Gastroesophageal sphincter (tissue), 4 donors: ENCODE data around the gene CPA2. TPM values are rescaled to one million over a fixed set of nuclear protein-coding genes. Genes with fewer than 3 reads are reported as not detected.

Source experiments
- ATAC-seq: fragments of 150-250 bp; one replicate; pipeline ENCODE4 v1.9.1; 2016; ENCODE audit warnings: mild to moderate bottlenecking, moderate library complexity
- H3K27ac ChIP-seq, 4 donors: fragments of 200-600 bp; sonication (generic) in 3 of 4; 1 replicate in 3 of 4; 2 replicates in 1 of 4; pipeline ENCODE4 v1.5.1; 2016 to 2019
- H3K27me3 ChIP-seq: fragments of 200-600 bp; sonication (generic); one replicate; pipeline ENCODE4 v1.5.1; 2019
- H3K36me3 ChIP-seq, 2 donors: fragments of 200-600 bp; sonication (generic); one replicate each; pipeline ENCODE4 v1.5.1; 2019; ENCODE audit warnings: control low read depth in 1 of 2
- H3K4me1 ChIP-seq, 3 donors: fragments of 200-600 bp; sonication (generic); 1 replicate in 2 of 3; 2 replicates in 1 of 3; pipeline ENCODE4 v1.5.1; 2016 to 2019; ENCODE audit warnings: control low read depth in 2 of 3
- H3K4me3 ChIP-seq, 2 donors: fragments of 200-600 bp; sonication (generic); one replicate each; pipeline ENCODE4 v1.5.1; 2019; ENCODE audit warnings: mild to moderate bottlenecking in 1 of 2, moderate library complexity in 1 of 2
- H3K9me3 ChIP-seq, 3 donors: fragments of 200-600 bp; sonication (generic); one replicate each; pipeline ENCODE4 v1.5.1; 2017 to 2019; ENCODE audit warnings: control low read depth in 2 of 3
- EP300 ChIP-seq: sonication (generic); formaldehyde crosslinking; IDR thresholded peaks from one replicate; pipeline ENCODE4 v1.6.1; 2017; ENCODE audit warnings: antibody characterized with exemption, mild to moderate bottlenecking
- POLR2A ChIP-seq, 2 donors: fragments of 450-650 bp; IDR thresholded peaks; one replicate each; pipeline ENCODE4 v1.6.1; 2017; ENCODE audit warnings: antibody characterized with exemption in 2 of 2, mild to moderate bottlenecking in 2 of 2, moderate library complexity in 1 of 2
- POLR2AphosphoS5 ChIP-seq: sonication (generic); formaldehyde crosslinking; IDR thresholded peaks from one replicate; pipeline ENCODE4 v1.6.1; 2017; ENCODE audit warnings: antibody characterized with exemption
- WGBS, 2 donors: methylation state at CpG; one replicate each; pipeline ENCODE4 v1.1.5; 2018; ENCODE audit warnings: low coverage in 1 of 2; 5-methylcytosine and 5-hydroxymethylcytosine counted together
- total RNA-seq, 4 donors: library from RNA; depleted of rRNA; stranded (reverse); fragments of >200 nt; gene quantifications; one replicate each; pipeline ENCODE4 v1.1.0, GENCODE V29; 2016
- TF ChIP-seq, protein P1 (sequence below), 4 experiments: fragments of 200-600 bp in 2 of 4; fragments of 450-650 bp in 2 of 4; sonication (generic) in 1 of 4; IDR thresholded peaks; one replicate each; pipeline ENCODE4 v1.5.1; 2017 to 2019; ENCODE audit warnings: antibody characterized with exemption in 4 of 4, mild to moderate bottlenecking in 2 of 4, moderate library complexity in 2 of 4

Gene CPA2
- total RNA-seq, 4 donors from 2014 or later = not detected

DNA sequence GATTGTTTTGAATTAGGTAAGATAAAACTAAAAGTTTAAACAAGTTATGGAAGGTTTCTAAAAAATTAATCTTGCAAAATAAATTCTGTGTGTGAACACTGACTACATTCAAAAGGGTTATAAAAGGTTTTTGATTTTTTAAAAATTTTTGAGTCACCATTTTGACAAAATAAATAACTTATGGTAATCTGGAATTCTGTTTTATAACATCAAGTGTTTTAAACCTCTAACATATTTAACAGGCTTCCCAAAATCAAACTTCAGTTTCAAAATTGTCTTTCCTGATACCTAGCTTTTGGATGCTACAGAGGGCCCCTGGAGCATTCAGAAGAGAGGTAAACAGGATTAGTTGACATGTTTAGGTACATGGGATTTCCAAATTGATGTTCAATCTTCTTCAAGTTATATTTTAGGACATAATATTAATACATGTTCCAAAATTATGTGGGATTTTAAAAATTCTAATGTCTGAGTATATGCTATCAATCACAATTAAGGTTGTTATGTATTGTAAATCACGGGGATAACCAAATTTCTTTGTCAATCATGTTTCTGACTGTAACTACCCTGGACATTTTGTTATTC, 8.1 kb upstream of the CPA2 start:
- Histone ChIP-seq H3K27me3 (no peaks in the 10 kb centered on the region), H3K9me3 (peaks cover 0 to 19% (median 0%) of the 10 kb centered on the region in 3 donors), H3K4me3 (no peak overlapping the region), H3K27ac (no peak overlapping the region), H3K4me1 (no peaks in the 10 kb centered on the region), H3K36me3 (no peaks in the 10 kb centered on the region)
- WGBS, 2 donors = 75 to 77% methylated on average over 1 of the region's 1 CpG
- TF ChIP-seq POLR2AphosphoS5 (no peak), EP300 (no peak), POLR2A (IDR thresholded peaks at IDR 0.05) (no peak)
- TF ChIP-seq, protein P1, sequence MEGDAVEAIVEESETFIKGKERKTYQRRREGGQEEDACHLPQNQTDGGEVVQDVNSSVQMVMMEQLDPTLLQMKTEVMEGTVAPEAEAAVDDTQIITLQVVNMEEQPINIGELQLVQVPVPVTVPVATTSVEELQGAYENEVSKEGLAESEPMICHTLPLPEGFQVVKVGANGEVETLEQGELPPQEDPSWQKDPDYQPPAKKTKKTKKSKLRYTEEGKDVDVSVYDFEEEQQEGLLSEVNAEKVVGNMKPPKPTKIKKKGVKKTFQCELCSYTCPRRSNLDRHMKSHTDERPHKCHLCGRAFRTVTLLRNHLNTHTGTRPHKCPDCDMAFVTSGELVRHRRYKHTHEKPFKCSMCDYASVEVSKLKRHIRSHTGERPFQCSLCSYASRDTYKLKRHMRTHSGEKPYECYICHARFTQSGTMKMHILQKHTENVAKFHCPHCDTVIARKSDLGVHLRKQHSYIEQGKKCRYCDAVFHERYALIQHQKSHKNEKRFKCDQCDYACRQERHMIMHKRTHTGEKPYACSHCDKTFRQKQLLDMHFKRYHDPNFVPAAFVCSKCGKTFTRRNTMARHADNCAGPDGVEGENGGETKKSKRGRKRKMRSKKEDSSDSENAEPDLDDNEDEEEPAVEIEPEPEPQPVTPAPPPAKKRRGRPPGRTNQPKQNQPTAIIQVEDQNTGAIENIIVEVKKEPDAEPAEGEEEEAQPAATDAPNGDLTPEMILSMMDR (IDR thresholded peaks at IDR 0.05) = no peak
- no peak for ATAC-seq

DNA sequence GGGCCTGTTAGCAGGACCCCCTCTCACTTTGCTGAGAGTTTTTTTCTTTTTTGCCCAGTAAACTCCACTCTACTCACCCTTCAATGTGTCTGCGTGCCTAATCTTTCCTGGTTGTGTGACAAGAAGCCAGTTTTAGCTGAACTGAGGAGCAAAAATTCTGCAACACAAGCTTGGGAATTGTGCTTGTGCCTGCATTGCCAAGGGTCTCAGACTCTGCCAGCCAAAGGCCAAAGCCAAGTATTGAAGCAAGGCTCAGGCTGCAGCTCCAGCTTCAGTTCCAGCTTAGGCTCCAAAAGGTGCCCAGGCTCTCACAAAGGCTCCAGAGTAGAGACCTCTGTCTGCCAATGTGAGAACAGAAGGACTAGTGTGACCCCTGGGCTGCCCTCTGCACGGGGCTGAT, 4.2 kb upstream of the CPA2 start:
- TF ChIP-seq, protein P1 (IDR thresholded peaks at IDR 0.05) = no peak
- TF ChIP-seq EP300 = no peak
- TF ChIP-seq POLR2A (IDR thresholded peaks at IDR 0.05) = no peak
- no peak for TF ChIP-seq POLR2AphosphoS5
- Histone ChIP-seq H3K27me3 (no peaks in the 10 kb centered on the region), H3K4me1 (no peaks in the 10 kb centered on the region), H3K27ac (no peak overlapping the region), H3K36me3 (no peaks in the 10 kb centered on the region), H3K4me3 (no peak overlapping the region), H3K9me3 (peaks cover 0 to 19% (median 0%) of the 10 kb centered on the region in 3 donors)
- no peak for ATAC-seq
- 100% methylated on average over 1 of the region's 2 CpGs for WGBS, 2 donors

DNA sequence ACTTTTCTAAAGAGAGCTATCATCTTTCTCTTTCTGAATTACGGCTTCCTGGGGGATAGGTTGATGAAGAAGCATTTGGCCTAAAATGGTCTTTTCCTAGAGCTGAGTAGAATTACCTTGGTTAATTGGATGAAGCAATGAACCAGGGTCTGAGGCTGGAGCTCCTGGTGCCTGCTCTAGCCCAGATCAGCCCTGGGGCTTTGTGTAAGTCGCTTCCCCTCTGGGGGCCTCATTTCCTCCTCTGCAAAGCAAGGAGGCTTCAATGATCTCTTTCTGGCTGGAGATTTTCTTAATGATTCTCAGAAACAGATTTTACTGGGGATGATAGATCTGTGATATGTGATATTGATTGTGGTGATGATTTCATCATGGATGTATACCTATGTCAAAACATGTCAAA, 3.5 kb upstream of the CPA2 start:
- TF ChIP-seq POLR2AphosphoS5 (no peak), POLR2A (IDR thresholded peaks at IDR 0.05) (no peak), EP300 (no peak)
- TF ChIP-seq, protein P1 (IDR thresholded peaks at IDR 0.05) = no peak

DNA sequence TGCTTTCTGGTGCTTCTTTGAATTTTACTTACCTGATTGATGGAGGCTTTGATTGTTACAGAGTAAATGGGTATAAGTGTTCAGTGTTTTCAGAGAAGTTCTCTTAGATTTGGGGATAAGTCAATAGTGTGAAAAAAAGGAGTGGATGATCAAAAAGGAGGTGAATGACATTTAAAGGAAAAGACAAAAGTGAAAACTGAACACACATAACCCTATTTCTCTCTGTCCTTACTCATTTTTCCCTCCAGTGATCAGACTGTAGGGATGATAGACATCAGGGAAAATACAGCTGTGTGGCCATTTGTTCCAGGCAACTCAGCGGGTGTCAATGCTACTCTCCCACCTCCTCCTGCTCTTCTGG, 278 bp downstream of the CPA2 start:
- Histone ChIP-seq H3K27me3 (no peaks in the 10 kb centered on the region), H3K4me3 (no peak overlapping the region), H3K9me3 (no peaks in the 10 kb centered on the region), H3K4me1 (no peaks in the 10 kb centered on the region), H3K36me3 (no peaks in the 10 kb centered on the region), H3K27ac (no peak overlapping the region)
- WGBS, 2 donors = 100% methylated on average over 1 of the region's 1 CpG
- TF ChIP-seq, protein P1 (IDR thresholded peaks at IDR 0.05) = no peak
- no peak for ATAC-seq

More for the DNA sequence above, 3.5 kb upstream of the CPA2 start:
- 73% methylated on average over 2 of the region's 2 CpGs; no CpG with 5 or more reads in 1 of the 2 donors for WGBS, 2 donors
- Histone ChIP-seq H3K36me3 (no peaks in the 10 kb centered on the region), H3K27ac (no peak overlapping the region), H3K9me3 (peaks cover 0 to 13% (median 0%) of the 10 kb centered on the region in 3 donors), H3K4me3 (no peak overlapping the region), H3K4me1 (no peaks in the 10 kb centered on the region), H3K27me3 (no peaks in the 10 kb centered on the region)
- no peak for ATAC-seq

DNA sequence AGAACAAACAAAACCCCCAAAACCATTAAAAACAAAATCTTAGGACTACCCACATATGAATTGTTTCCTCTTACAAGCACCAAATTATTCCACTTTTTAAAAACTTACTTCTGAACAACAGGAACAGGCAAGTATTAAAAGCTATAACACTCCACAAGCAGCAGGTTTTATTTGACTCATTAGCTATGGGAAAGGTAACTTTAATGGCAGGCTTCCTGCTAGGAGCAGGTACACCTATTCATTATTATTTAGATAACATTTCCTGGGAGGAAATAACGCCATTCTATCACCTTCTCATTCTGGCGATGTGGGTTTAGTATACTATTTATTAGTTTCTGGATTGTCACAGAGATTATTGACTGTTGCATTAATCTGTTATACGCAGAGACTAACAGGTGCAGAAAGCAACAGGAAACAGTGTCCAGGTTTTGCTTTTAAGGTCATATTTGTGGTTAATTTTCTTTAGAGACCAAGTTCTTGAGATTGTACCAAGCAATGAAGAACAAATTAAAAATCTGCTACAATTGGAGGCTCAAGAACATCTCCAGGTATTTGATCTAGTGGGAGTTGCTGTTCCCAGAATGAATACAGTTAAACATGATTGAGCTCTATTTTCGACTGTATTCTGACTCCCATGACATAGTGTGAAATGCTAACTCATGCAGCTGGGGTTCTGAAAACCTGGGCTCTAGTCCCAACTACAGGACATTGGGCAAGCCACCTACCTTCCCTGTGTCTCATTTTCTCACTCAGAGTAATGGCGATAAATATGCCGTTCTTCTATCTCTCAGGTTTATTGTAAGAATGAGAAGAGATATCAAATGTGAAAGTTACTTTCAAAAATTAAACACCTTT, 2.0 kb downstream of the CPA2 start:
- no peak for TF ChIP-seq POLR2A (IDR thresholded peaks at IDR 0.05)
- TF ChIP-seq POLR2AphosphoS5 = no peak
- TF ChIP-seq EP300 = no peak
- TF ChIP-seq, protein P1 (IDR thresholded peaks at IDR 0.05) = no peak
- Histone ChIP-seq H3K36me3 (no peaks in the 10 kb centered on the region), H3K9me3 (no peaks in the 10 kb centered on the region), H3K27me3 (no peaks in the 10 kb centered on the region), H3K4me1 (peaks cover 0 to 14% (median 7%) of the 10 kb centered on the region in 3 donors), H3K4me3 (no peak overlapping the region), H3K27ac (no peak overlapping the region)
- 84 to 87% methylated on average over 6 of the region's 6 CpGs for WGBS, 2 donors
- no peak for ATAC-seq
